ENCODE measurements around the gene NUP58. TPM values are rescaled to one million over a fixed set of nuclear protein-coding genes. Genes with fewer than 3 reads are reported as not detected.

Gene NUP58
- total and polyA plus RNA-seq, 2 experiments from 2014 or later: 27.6 to 91.8 TPM

DNA sequence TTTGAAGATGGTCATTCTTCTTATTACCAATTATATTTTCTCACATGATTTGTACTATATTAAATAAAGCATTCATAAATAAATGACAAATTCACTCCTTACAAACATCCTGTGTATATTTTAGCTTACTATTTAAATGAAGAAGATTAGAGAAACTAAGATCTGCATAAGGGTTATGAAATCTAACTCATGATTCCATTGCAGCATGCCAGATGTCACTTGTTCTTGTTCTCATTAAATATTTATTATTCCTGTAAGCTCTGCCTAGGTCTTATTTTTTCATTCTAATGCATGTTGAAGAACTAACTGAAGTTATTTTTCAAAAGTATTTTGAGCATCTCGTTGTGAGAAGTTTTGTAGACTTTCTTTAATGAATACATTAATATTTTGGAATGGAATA, 18.3 kb downstream of the NUP58 start:
- H3K4me3 Mint-ChIP-seq: no peak overlapping the region
- peaks cover 4% of the 10 kb centered on the region for H4K20me1 ChIP-seq (replicated peaks; ENCODE audit: insufficient read depth)
- no peak overlapping the region for H2AFZ ChIP-seq
- no peaks in the 10 kb centered on the region for H3K4me1 ChIP-seq (ENCODE audit: insufficient read depth)
- ATAC-seq (no peak), DNase-seq (ENCODE audit: low spot score) (no peak)
- peaks cover 42% of the 10 kb centered on the region; the same call in 2 of the 3 replicates for H3K36me3 Mint-ChIP-seq (ENCODE audit: low read depth)
- no peaks in the 10 kb centered on the region for H3F3A ChIP-seq (replicated peaks; ENCODE audit: low read depth)
- H3K36me3 ChIP-seq (ENCODE audit: insufficient read depth): peaks cover 36% of the 10 kb centered on the region; the same call in 1 of the 2 replicates
- H3K27me3 Mint-ChIP-seq (ENCODE audit: insufficient read depth, low read depth, poor library complexity): no peaks in the 10 kb centered on the region
- no peak overlapping the region for H3K4me3 ChIP-seq
- no peak overlapping the region for H3K27ac ChIP-seq (ENCODE audit: low read depth)
- H3K79me2 ChIP-seq (replicated peaks; ENCODE audit: insufficient read depth): no peaks in the 10 kb centered on the region; the same call in 1 of the 2 replicates
- no peaks in the 10 kb centered on the region for H3K9me2 ChIP-seq (ENCODE audit: insufficient read depth)
- no peak overlapping the region for H3K4me2 ChIP-seq
- H3K9me3 Mint-ChIP-seq: no peaks in the 10 kb centered on the region
- no peak overlapping the region for H3K27ac Mint-ChIP-seq
- H3K27me3 ChIP-seq (ENCODE audit: insufficient read depth): no peaks in the 10 kb centered on the region
- H3K4me1 Mint-ChIP-seq: no peaks in the 10 kb centered on the region; the same call in 1 of the 3 replicates
- TF ChIP-seq ZNF114 (CRISPR knock-in tag; IDR thresholded peaks at IDR 0.05) (no peak), CREB1 (CRISPR knock-in tag; IDR thresholded peaks at IDR 0.05; ENCODE audit: low read depth) (no peak), POLR2AphosphoS5 (IDR thresholded peaks at IDR 0.05; ENCODE audit: low read depth) (no peak), ZNF331 (CRISPR knock-in tag; IDR thresholded peaks at IDR 0.05; ENCODE audit: low read depth) (no peak), STAT1 (IDR thresholded peaks at IDR 0.05; ENCODE audit: unreplicated experiment) (no peak), NANOG (IDR thresholded peaks at IDR 0.05; ENCODE audit: borderline replicate concordance) (no peak), JUNB (IDR thresholded peaks at IDR 0.05; ENCODE audit: unreplicated experiment) (no peak), EZH2 (IDR thresholded peaks at IDR 0.05; ENCODE audit: low read depth, unreplicated experiment) (no peak), EZH2phosphoT487 (IDR thresholded peaks at IDR 0.05; ENCODE audit: unreplicated experiment) (no peak)
- TF ChIP-seq, protein P1, sequence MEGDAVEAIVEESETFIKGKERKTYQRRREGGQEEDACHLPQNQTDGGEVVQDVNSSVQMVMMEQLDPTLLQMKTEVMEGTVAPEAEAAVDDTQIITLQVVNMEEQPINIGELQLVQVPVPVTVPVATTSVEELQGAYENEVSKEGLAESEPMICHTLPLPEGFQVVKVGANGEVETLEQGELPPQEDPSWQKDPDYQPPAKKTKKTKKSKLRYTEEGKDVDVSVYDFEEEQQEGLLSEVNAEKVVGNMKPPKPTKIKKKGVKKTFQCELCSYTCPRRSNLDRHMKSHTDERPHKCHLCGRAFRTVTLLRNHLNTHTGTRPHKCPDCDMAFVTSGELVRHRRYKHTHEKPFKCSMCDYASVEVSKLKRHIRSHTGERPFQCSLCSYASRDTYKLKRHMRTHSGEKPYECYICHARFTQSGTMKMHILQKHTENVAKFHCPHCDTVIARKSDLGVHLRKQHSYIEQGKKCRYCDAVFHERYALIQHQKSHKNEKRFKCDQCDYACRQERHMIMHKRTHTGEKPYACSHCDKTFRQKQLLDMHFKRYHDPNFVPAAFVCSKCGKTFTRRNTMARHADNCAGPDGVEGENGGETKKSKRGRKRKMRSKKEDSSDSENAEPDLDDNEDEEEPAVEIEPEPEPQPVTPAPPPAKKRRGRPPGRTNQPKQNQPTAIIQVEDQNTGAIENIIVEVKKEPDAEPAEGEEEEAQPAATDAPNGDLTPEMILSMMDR (conservative IDR thresholded peaks at IDR 0.05; ENCODE audit: low read depth in 2 of 2): no peak
- TF ChIP-seq, protein P2, sequence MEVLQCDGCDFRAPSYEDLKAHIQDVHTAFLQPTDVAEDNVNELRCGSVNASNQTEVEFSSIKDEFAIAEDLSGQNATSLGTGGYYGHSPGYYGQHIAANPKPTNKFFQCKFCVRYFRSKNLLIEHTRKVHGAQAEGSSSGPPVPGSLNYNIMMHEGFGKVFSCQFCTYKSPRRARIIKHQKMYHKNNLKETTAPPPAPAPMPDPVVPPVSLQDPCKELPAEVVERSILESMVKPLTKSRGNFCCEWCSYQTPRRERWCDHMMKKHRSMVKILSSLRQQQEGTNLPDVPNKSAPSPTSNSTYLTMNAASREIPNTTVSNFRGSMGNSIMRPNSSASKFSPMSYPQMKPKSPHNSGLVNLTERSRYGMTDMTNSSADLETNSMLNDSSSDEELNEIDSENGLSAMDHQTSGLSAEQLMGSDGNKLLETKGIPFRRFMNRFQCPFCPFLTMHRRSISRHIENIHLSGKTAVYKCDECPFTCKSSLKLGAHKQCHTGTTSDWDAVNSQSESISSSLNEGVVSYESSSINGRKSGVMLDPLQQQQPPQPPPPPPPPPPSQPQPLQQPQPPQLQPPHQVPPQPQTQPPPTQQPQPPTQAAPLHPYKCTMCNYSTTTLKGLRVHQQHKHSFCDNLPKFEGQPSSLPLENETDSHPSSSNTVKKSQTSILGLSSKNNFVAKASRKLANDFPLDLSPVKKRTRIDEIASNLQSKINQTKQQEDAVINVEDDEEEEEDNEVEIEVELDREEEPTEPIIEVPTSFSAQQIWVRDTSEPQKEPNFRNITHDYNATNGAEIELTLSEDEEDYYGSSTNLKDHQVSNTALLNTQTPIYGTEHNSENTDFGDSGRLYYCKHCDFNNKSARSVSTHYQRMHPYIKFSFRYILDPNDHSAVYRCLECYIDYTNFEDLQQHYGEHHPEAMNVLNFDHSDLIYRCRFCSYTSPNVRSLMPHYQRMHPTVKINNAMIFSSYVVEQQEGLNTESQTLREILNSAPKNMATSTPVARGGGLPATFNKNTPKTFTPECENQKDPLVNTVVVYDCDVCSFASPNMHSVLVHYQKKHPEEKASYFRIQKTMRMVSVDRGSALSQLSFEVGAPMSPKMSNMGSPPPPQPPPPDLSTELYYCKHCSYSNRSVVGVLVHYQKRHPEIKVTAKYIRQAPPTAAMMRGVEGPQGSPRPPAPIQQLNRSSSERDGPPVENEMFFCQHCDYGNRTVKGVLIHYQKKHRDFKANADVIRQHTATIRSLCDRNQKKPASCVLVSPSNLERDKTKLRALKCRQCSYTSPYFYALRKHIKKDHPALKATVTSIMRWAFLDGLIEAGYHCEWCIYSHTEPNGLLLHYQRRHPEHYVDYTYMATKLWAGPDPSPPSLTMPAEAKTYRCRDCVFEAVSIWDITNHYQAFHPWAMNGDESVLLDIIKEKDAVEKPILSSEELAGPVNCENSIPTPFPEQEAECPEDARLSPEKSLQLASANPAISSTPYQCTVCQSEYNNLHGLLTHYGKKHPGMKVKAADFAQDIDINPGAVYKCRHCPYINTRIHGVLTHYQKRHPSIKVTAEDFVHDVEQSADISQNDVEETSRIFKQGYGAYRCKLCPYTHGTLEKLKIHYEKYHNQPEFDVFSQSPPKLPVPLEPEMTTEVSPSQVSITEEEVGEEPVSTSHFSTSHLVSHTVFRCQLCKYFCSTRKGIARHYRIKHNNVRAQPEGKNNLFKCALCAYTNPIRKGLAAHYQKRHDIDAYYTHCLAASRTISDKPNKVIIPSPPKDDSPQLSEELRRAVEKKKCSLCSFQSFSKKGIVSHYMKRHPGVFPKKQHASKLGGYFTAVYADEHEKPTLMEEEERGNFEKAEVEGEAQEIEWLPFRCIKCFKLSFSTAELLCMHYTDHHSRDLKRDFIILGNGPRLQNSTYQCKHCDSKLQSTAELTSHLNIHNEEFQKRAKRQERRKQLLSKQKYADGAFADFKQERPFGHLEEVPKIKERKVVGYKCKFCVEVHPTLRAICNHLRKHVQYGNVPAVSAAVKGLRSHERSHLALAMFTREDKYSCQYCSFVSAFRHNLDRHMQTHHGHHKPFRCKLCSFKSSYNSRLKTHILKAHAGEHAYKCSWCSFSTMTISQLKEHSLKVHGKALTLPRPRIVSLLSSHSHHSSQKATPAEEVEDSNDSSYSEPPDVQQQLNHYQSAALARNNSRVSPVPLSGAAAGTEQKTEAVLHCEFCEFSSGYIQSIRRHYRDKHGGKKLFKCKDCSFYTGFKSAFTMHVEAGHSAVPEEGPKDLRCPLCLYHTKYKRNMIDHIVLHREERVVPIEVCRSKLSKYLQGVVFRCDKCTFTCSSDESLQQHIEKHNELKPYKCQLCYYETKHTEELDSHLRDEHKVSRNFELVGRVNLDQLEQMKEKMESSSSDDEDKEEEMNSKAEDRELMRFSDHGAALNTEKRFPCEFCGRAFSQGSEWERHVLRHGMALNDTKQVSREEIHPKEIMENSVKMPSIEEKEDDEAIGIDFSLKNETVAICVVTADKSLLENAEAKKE (CRISPR knock-in tag; IDR thresholded peaks at IDR 0.05): no peak
- TF ChIP-seq, protein P3, sequence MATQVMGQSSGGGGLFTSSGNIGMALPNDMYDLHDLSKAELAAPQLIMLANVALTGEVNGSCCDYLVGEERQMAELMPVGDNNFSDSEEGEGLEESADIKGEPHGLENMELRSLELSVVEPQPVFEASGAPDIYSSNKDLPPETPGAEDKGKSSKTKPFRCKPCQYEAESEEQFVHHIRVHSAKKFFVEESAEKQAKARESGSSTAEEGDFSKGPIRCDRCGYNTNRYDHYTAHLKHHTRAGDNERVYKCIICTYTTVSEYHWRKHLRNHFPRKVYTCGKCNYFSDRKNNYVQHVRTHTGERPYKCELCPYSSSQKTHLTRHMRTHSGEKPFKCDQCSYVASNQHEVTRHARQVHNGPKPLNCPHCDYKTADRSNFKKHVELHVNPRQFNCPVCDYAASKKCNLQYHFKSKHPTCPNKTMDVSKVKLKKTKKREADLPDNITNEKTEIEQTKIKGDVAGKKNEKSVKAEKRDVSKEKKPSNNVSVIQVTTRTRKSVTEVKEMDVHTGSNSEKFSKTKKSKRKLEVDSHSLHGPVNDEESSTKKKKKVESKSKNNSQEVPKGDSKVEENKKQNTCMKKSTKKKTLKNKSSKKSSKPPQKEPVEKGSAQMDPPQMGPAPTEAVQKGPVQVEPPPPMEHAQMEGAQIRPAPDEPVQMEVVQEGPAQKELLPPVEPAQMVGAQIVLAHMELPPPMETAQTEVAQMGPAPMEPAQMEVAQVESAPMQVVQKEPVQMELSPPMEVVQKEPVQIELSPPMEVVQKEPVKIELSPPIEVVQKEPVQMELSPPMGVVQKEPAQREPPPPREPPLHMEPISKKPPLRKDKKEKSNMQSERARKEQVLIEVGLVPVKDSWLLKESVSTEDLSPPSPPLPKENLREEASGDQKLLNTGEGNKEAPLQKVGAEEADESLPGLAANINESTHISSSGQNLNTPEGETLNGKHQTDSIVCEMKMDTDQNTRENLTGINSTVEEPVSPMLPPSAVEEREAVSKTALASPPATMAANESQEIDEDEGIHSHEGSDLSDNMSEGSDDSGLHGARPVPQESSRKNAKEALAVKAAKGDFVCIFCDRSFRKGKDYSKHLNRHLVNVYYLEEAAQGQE (IDR thresholded peaks at IDR 0.05; ENCODE audit: unreplicated experiment): no peak
- TF ChIP-seq, protein P4, sequence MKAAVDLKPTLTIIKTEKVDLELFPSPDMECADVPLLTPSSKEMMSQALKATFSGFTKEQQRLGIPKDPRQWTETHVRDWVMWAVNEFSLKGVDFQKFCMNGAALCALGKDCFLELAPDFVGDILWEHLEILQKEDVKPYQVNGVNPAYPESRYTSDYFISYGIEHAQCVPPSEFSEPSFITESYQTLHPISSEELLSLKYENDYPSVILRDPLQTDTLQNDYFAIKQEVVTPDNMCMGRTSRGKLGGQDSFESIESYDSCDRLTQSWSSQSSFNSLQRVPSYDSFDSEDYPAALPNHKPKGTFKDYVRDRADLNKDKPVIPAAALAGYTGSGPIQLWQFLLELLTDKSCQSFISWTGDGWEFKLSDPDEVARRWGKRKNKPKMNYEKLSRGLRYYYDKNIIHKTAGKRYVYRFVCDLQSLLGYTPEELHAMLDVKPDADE (IDR thresholded peaks at IDR 0.05): no peak

Data from GM23338 (cell line).